CD4-positive, alpha-beta T cell treated with Interleukin-21 for 1 hour (primary cell): ENCODE results near the gene EFNA5.
"Not testable (repeated sequence)": the region's sequence is repeated elsewhere in the genome, so short reads cannot be mapped to it uniquely, and the experiment has no call there.

Experiments
- DNase-seq: peaks from one replicate; pipeline ENCODE4 v3.0.0-alpha.2; 2020

The EFNA5 gene

GRCh38 chr5:107514305-107514704 is 156.4 kb downstream of the EFNA5 start:
- no peak for DNase-seq

DNA sequence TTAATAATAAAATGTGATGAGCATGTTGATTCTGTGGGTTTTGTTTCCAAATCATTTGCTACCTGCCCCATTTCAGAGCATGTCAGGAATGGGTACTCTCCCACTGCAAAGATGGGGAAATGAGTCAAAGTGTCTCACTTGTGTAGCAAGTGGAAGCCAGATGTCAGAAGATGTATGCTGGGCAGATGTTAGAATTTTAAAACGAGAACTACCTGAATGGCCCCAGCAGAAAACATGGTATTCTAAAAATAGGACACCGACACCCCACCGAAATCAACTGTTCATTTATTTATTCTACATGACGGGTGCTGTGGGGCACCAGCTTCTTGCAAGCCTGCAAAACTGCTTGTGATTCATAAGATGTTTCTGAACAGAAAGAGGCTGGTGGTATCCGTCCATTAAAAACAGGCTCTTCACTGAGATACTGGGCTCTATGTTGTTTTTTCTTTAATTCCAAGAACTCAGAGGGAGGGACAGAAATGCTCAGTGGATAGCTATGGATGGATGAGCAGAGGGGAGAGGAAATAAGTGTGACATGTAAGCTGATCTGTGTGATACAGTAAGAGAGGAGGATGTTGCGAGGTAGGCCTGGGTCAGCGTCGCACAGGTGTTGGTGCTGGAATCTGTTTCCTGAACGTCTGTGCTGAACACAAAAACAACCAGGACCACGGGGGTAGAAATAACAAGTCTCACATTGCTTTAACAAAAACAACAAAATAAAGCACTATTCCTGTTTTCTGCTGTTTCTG is 157.2 kb downstream of the EFNA5 start:
- no peak for DNase-seq

- DNase-seq = no peak
Measured at GRCh38 chr5:107512029-107512428, 158.7 kb downstream of the EFNA5 start.

- no peak for DNase-seq
Measured at GRCh38 chr5:107510125-107510524, 160.6 kb downstream of the EFNA5 start.

GRCh38 chr5:107508097-107508496 is 162.6 kb downstream of the EFNA5 start:
- DNase-seq = no peak

DNA sequence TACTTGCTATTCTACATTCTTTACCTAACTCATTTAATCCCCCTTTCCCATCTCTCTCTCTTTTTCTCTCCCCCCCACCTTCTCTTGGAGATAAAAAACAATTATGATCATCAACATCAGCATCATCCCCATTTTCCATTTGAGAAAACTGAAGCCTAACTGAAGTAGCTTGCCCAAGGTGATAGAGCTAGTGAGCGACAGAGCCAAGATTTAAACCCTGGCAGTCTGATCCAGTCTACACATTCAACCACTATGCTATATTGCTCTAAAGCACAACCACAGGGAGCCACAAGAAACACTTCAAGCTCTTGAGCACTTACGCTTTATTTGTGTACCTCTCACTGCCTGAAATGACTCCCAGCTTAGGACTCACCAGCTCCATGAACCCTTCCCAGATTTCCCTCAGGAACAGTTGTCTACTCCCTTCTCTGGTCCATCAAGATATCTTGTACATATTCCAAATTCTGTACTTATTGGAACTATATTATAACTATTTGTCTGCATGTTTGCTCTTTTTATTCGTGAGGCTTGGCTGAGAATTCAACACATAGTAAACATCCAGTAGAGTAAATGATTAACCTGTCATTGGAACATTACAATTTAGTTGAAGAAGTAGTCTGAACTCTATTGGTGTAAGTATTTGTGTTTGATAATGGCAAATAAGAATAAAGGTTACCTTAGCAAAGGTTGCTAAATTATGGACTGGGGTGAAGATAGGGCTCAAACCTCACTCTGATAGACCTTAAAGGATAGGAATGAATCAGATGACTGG is 164.8 kb downstream of the EFNA5 start:
- DNase-seq = no peak

- DNase-seq = no peak
Measured at GRCh38 chr5:107504424-107504823, 166.3 kb downstream of the EFNA5 start.

DNA sequence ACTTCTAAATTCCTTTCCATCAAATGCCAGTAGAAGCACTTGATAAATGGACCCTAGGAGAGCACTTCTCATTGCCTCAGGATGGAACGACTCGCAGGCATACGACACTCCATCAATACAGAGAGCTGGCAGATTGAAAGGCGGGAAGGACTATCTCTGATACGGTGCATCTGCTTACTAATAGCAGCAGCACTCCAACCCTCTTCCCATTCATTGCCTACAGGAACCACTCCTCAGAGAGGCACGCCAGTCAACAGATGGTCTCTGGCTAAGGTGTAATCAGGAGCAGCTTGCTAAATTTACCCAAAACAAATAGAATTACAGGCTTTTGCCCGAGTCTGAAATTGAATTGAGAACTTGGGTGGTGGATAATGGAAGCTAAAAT is 168.1 kb downstream of the EFNA5 start:
- DNase-seq = no peak

DNA sequence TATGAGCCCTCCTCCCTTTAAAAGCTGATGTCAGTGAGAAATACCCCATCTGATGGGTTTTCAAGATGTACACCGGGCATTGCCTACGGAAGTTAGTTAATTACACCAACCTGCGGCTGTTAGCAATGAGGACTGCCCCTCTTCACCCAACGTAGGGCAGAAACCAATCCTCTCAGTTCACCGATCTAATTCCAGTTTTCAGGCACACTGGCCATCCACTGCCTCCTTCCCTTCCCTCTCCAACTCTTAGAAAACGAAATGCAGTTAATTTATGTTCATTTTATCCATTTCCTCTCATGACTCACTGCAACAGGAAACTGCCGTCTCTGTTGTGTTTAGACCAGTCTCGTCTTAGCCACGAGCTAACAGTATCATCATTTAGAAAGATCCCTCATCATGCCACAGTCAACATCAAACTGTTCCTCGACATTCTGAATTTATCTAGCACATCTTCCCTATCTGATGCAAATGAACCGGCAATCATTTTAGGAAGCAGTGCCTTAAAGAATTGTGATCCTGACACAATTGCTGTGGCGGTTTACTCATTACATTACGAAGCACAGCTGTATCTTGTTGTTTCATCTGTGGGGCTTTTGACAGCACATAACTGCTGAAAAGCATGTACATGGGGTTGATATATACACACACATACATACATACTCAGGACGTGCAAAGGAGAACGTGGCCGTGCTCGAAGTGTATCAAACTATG is 168.6 kb downstream of the EFNA5 start:
- DNase-seq = peak; percentile 30

GRCh38 chr5:107500840-107501239 is 169.9 kb downstream of the EFNA5 start:
- DNase-seq = no peak

GRCh38 chr5:107500347-107500746 is 170.4 kb downstream of the EFNA5 start:
- no peak for DNase-seq

GRCh38 chr5:107499776-107500175 is 171.0 kb downstream of the EFNA5 start:
- DNase-seq = no peak

DNA sequence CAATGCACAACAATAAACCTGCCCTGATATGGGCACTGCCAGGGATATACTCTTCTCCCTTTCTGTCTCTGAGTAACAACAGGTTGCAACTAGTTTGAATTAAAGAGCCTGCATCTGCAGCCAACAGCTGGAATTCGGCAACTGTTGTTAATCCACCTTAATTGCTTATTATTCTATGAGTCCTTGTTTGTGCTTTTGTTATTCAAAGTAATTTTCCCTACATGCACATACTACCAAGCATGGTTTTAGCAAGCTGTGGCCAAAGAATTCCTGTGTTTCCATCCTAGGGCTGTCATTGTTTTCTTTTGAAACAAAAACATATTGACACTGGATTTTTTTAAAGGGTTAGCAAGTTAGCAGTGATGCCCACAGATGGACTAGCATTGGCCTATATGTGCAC is 171.5 kb downstream of the EFNA5 start:
- no peak for DNase-seq

- DNase-seq = no peak
Measured at GRCh38 chr5:107496466-107496865, 174.3 kb downstream of the EFNA5 start.

DNA sequence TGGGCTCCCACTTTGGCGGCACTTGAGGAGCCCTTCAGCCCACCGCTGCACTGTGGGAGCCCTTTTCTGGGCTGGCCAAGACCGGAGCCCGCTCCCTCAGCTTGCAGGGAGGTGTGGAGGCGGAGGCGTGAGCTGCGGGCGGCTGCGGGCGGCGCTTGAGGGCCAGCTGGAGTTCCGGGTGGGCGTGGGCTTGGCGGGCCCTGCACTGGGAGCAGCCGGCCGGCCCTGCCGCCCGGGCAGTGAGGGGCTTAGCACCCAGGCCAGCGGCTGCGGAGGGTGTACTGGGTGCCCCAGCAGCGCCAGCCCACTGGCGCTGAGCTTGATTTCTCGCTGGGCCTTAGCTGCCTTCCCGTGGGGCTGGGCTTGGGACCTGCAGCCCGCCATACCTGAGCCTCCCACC is 176.6 kb downstream of the EFNA5 start:
- DNase-seq = not testable (repeated sequence)

- no peak for DNase-seq
Measured at GRCh38 chr5:107487056-107487542, 183.6 kb downstream of the EFNA5 start.

DNA sequence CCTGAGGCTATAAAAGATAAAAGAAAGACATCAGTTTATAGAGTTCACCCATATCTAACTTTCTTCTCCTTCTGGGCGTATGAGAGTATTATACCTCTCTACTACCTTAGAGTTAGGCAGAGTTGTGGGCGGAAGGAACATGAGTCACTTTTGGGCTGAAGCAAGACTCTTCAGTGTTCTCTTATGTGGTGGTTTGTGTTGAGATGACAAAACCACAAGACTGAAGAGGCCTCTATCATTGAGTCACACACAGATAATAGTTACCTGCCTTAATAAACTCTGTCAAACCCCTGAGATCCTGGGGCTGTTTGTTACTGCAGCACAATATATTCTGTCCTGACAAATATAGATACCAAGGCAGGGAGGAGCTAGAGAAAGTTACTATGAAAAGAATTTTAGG is 184.2 kb downstream of the EFNA5 start:
- peak; percentile 63 for DNase-seq

DNA sequence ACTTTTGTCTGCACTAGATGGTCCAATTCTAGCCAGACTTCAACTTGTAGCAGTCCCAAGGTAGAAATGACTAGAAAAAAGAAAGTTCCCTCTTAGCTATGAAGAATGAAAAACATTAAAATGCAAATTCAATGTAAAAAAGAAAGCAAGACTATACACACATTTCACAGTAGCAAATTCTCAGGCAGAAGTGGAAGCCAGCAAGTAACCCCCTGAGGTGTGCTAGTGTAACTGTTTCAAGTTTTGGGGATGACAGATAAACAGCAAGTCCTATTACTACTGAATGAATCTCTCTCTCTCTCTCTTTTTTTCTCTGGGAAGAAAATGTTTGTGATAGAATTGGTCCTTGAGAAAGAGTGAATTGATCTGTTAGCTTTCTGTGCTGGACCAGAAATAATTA is 185.6 kb downstream of the EFNA5 start:
- no peak for DNase-seq

DNA sequence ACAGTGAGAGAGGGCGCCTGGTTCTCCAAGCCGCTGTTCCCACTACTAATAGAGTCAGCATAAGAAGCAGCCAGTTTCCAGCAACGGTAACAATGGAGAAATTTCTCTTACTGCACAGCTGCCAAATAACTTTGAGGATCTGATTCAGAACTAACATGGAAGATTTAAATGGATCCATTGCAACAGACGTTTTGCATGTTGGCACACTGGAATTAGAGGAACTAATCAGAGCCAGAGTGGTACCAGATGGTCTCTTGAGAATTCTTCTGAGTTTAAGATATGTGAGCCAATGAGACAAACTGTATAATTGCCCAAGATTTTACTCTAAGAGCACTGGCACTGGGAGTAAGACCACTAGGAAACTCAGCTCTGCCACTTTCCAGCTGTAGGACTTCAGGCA is 186.5 kb downstream of the EFNA5 start:
- DNase-seq = no peak

- no peak for DNase-seq
Measured at GRCh38 chr5:107483231-107484024, 187.3 kb downstream of the EFNA5 start.

DNA sequence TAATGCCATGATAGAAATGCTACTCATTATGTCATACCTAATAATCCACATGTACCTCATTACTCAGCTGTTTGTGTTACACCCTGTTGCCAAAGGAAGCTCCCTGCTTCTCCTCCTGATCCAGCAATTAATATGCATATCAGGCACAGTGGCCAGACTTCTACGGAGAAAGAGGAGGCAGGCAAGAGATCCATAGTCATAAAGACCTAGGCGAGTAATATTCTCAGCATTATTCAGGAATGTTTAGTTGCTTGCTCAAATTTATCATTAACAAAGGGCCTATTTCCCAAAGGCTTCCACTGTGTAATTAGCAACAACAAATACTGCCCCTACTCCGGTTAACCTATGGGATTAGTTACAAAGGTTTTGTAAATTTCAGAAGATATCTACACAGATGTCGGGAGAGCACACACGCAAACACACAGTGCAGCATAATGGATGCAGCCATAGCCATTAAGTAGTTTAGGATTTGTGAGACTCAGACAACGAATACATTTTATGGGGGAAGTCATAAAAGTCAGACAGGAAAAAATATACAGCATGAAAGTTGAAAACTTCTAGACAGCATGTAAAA is 192.6 kb downstream of the EFNA5 start:
- no peak for DNase-seq

GRCh38 chr5:107477492-107477891 is 193.2 kb downstream of the EFNA5 start:
- no peak for DNase-seq
